Fibroblast of lung (primary cell): ENCODE measurements around the gene GPR137.

ENCODE experiments used
- CTCF ChIP-seq, 2 donors: IDR thresholded peaks in 1 of 2; conservative IDR thresholded peaks in 1 of 2; 1 replicate in 1 of 2; 2 replicates in 1 of 2; pipeline ENCODE4 v1.5.1; 2011 to 2012; ENCODE audit warnings: low read length in 2 of 2, control low read depth in 1 of 2, inconsistent platforms in 1 of 2, low read depth in 1 of 2, mild to moderate bottlenecking in 1 of 2
- EZH2 ChIP-seq: IDR thresholded peaks from 2 replicates; pipeline ENCODE4 v1.5.1; 2012; ENCODE audit warnings: low read length, control low read depth, mild to moderate bottlenecking; ENCODE audit errors: missing control alignments

- no peak for TF ChIP-seq EZH2
- TF ChIP-seq CTCF (conservative IDR thresholded peaks at IDR 0.05 in 1 of 2, IDR thresholded peaks at IDR 0.05 in 1 of 2; ENCODE audit: low read depth in 1 of 2, low read length in 2 of 2), result no peak
Observed at GRCh38 chr11:64317325-64317960, 31.8 kb downstream of the GPR137 start, which contains the start of gene TRMT112.
